Neural progenitor cell (in vitro differentiated cells): ENCODE results near the gene WDR37.

Source experiments
- CTCF ChIP-seq: fragments of 200-600 bp; sonication (generic); IDR thresholded peaks from 2 replicates; pipeline ENCODE4 v1.5.1; 2017; ENCODE audit warnings: antibody characterized with exemption, mild to moderate bottlenecking
- EZH2phosphoT487 ChIP-seq: fragments of 200-600 bp; sonication (generic); IDR thresholded peaks from 2 replicates; pipeline ENCODE4 v1.6.1; 2017; ENCODE audit warnings: antibody characterized with exemption

GRCh38 chr10:1044146-1044545 lies 12.0 kb upstream of the WDR37 start:
- TF ChIP-seq CTCF (no peak), EZH2phosphoT487 (no peak)
